AG10803 (cell line): ENCODE data around the gene CHCHD5.
"Not testable (repeated sequence)": the region's sequence is repeated elsewhere in the genome, so short reads cannot be mapped to it uniquely, and the experiment has no call there.

Experiments used
- DNase-seq: peaks from one replicate; pipeline ENCODE4 v3.0.0; 2010; ENCODE audit warnings: low read depth
- H3K4me3 ChIP-seq: 2 replicates; pipeline ENCODE4 v1.5.1; 2011; ENCODE audit warnings: mild to moderate bottlenecking, low read length, control low read depth
- CTCF ChIP-seq: conservative IDR thresholded peaks from 2 replicates; pipeline ENCODE4 v1.5.1; 2011; ENCODE audit warnings: mild to moderate bottlenecking, low read length, control low read depth, inconsistent platforms

The CHCHD5 gene

GRCh38 chr2:112584134-112584890 is at the start of gene CHCHD5:
Gene CHCHD5, plus strand, starts transcription at chr2:112584609. Its CDS starts 39 bp downstream, at chr2:112584648.
- no peak; the same call in 1 of the 2 replicates for TF ChIP-seq CTCF
- peak; percentile 97 for DNase-seq
- H3K4me3 ChIP-seq, result peak within 1 kb of the TSS; percentile 92

GRCh38 chr2:112534826-112535225 is 49.6 kb upstream of the CHCHD5 start:
- no peak for TF ChIP-seq CTCF
- no peak for DNase-seq
- H3K4me3 ChIP-seq, result no peak overlapping the region

GRCh38 chr2:112536665-112537064 is 47.7 kb upstream of the CHCHD5 start:
- not testable (repeated sequence) for H3K4me3 ChIP-seq, DNase-seq

- no peak for TF ChIP-seq CTCF
- no peak overlapping the region for H3K4me3 ChIP-seq
- DNase-seq, result no peak
These were observed 45.1 kb upstream of the CHCHD5 start for GRCh38 chr2:112539306-112539705.

- H3K4me3 ChIP-seq, result no peak overlapping the region
- TF ChIP-seq CTCF, result no peak
- no peak for DNase-seq
These were observed 43.5 kb upstream of the CHCHD5 start for GRCh38 chr2:112540906-112541305.

GRCh38 chr2:112541315-112542122 is 42.9 kb upstream of the CHCHD5 start:
- peak overlapping the region; percentile 98 for H3K4me3 ChIP-seq
- peak; percentile 52 for DNase-seq
- TF ChIP-seq CTCF, result no peak

- no peak for TF ChIP-seq CTCF
- peak; percentile 72 for DNase-seq
- peak within 1 kb of the TSS; percentile 98 for H3K4me3 ChIP-seq
These were observed 42.1 kb upstream of the CHCHD5 start, which contains the start of gene POLR1B for GRCh38 chr2:112542123-112542983. Gene POLR1B, plus strand, starts transcription at chr2:112542465. Its CDS starts 30 bp downstream, at chr2:112542495.
